ENCODE results near the gene TPRG1L.

DNA sequence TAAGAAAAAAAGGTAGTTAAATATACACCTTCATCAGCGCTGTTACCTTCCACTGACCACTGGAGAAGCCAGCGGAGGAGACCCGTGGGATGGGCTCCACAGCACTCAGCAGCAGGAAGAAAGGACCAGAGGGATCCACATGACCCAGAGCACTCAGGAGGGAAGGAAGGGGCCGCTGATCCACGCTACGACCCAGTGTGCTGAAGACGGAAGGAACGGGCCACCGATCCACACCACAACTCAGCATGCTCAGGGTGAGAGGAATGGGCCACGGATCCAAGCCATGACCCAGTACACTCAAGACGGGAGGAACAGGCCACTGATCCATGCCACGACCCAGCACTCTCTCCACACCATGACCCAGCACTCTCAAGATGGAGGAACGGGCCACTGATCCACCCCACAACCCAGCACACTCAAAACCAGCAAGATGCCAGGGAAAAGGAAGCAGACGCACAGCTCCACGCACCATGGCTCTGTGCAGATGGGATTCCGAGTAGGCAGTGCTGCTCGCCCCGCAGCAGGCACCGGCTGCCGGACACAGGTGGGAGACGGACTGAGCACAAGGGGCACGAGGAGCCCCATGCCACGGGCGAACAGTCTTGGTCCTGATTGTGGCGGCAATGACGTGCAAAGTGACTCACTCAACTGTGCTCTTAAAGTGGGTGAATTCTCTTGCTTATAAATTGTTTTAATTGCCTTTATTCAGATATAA is 16.4 kb downstream of the TPRG1L start:
- no peak for TF ChIP-seq SP1 (IDR thresholded peaks at IDR 0.05)
- TF ChIP-seq ELF4 (IDR thresholded peaks at IDR 0.05) = no peak
- no peak for TF ChIP-seq SUZ12 (IDR thresholded peaks at IDR 0.05)
- TF ChIP-seq ZNF384 (IDR thresholded peaks at IDR 0.05) = no peak
- TF ChIP-seq FOXM1 (IDR thresholded peaks at IDR 0.05; ENCODE audit: borderline replicate concordance) = no peak
- TF ChIP-seq, protein P1, sequence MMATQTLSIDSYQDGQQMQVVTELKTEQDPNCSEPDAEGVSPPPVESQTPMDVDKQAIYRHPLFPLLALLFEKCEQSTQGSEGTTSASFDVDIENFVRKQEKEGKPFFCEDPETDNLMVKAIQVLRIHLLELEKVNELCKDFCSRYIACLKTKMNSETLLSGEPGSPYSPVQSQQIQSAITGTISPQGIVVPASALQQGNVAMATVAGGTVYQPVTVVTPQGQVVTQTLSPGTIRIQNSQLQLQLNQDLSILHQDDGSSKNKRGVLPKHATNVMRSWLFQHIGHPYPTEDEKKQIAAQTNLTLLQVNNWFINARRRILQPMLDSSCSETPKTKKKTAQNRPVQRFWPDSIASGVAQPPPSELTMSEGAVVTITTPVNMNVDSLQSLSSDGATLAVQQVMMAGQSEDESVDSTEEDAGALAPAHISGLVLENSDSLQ (IDR thresholded peaks at IDR 0.05) = no peak
- TF ChIP-seq LEF1 (IDR thresholded peaks at IDR 0.05; ENCODE audit: borderline replicate concordance) = no peak
- no peak for TF ChIP-seq HDGF (IDR thresholded peaks at IDR 0.05; ENCODE audit: borderline replicate concordance)
- no peak for TF ChIP-seq NFRKB (IDR thresholded peaks at IDR 0.05)
- no peak for TF ChIP-seq TARDBP (IDR thresholded peaks at IDR 0.05)
- TF ChIP-seq FOXA1 (IDR thresholded peaks at IDR 0.05) = no peak

Data from HEK293T (cell line).